D341Med (cell line): Measurements from ENCODE around the gene BMP7.
"Not testable (repeated sequence)": the region's sequence is repeated elsewhere in the genome, so short reads cannot be mapped to it uniquely, and the experiment has no call there.

Experiments used
- DNase-seq: peaks from one replicate; pipeline ENCODE4 v3.0.0; 2012; ENCODE audit warnings: low spot score

The BMP7 gene

DNA sequence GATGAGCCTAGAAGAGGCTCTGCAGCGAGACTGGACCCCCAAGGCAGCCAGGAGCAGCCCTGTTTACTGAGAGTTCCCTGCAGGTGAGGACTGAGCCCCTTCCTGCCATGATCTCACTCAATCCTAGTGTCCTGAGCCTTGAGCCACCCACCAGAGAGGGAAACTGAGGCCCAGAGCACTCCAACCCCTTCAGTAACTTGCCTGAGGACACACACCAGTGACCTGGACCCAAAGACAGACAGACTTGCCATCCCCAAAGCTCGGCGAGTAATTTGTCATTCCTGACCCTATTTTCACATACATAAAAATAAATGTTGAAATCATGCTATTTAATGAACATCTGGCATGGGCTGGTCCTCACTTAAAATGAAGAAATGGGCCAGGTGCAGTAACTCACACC is 16.7 kb downstream of the BMP7 start:
- no peak for DNase-seq

- no peak for DNase-seq
Measured at GRCh38 chr20:57249073-57249472, 17.4 kb downstream of the BMP7 start.

DNA sequence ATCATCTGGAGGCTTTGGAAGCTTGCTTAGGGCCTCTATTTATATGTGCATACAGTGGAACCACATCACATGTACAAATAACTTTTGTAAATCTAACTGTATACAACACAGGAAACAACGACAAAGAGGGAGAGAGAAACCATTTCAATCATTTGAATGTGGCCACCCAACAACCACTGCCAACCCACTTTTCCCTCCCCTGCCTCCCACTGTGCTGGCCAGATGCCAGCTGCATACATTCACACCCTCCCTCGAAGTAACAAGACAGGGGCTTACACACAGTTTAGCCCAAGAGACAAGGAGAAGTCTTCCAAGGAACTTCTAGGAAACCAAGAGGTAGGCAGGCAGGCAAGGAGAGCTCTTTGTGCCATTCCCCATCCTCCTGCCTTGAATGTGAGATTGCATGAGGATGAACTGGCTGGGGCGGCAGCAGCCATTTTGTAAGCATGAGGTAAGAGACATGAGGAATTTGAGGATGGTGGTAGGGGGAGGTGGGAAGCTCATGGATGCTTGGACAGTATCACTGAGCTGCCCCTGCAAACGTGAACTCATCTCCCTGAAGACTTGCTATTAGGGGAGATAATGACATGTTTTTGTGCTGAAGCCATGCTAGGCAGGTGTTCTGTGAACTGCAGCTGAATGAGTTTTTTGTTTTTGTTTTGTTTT is 18.2 kb downstream of the BMP7 start:
- DNase-seq: no peak

DNA sequence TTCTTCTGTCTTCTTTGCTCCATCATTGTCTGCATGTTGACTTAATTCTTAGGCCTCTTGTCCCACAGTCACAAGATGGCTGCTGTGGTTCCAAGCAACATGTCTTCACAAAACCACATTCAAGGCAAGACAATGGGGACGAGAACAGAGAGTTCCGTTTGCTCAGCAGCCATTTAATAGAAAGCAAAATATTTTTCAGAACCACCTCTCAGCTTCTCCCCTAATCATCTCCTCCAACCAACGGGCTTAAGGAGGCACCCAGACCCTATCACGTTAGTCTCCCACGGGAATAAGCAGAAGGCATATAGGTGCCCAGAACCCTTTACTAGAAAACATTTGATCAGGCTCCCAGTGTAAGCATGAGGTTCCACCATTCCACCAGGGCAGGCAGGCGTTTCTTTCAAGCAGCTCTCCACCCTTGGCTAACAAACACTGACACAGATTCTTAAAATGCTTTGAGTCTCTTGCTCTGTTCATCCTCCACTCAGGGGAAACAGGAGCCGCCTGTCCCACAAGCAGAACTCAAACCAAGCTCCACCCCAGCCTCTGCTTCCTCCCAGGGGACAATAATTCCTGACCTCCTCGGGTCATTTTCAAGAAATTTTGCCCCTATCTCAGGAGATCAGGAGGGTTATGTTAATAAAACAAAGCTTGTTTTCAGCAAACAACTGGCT is 19.0 kb downstream of the BMP7 start:
- no peak for DNase-seq

GRCh38 chr20:57245997-57246396 is 20.4 kb downstream of the BMP7 start:
- no peak for DNase-seq

DNA sequence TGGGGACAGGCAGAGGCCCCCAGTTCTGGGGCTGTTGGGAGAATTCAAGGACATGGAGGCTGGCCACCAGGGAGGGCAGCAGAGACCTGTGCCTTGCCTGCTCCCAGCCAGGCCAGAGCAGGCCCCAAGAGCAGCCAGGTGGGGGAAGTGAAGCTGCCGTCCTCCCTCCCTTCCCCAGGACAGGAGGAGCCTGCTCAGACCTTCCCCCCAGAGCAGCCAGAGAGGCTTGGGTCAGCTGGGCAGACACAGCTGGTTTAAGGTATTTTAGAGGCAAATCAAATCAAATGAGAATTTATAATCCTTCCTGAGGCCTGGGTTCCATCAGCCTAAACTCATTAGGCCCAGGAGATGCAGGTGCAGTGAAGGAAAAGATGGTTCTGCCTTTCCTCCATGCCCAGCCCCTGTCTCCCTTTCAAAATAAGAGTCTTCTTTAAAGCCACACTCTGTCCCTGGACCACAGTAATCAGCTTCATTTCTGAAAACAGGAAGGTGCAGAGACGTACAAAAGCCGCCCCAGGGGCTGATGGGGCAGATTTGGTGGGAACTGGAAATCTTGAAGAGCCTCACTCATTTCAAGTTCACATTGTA is 21.7 kb downstream of the BMP7 start:
- no peak for DNase-seq

DNA sequence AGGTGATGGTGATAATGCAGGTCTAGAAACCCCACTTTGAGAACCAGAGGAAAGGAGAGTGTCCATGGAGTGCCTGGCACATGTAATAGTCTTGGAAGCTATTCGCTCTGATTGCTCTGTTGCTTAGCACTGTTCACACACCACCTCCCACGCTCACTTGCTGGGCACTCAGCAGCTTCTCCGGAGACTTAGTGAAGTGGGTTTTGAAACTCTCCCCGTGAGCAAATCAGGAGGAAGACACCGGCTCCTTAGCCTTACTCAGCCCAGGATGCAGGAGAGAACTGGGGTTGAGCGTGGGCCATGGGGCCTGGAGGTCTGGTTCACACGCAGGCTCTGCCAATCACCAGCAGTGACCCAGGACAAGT is 22.2 kb downstream of the BMP7 start:
- DNase-seq: no peak

DNA sequence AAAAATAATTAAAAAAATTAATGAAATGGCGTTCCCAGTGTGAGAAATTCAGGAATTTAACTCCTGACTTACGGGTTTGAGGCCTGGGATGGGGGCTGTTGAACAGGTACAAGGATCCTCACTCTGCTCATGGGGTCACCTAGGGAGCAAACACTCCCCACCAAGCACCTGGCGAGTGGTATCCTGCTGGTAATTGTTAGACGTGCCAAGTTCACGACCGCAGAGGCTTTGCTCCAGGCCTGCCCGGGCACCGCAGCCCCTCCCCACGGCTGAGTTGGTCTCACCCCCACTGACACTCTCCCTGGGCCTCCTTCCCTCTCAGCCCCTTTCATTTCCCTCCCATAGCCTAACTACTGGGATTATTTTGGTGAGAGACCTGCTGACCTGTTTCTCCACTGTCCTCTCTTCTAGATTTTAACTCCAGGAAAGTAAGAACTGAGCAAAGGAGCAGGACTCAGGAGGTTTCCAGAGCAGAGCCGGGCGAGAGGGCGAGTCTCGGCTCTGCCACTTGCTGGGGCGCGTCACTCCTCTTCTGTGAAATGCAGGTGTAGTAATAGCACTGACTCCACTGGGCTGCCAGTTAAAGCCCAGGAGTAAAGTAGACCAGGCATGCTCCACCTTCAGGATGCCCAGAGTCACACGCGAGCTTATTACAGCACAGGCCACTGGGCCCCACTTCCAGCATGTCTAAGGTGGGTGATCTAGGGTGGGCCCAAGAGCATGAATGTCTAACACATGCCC is 22.8 kb downstream of the BMP7 start:
- no peak for DNase-seq

DNA sequence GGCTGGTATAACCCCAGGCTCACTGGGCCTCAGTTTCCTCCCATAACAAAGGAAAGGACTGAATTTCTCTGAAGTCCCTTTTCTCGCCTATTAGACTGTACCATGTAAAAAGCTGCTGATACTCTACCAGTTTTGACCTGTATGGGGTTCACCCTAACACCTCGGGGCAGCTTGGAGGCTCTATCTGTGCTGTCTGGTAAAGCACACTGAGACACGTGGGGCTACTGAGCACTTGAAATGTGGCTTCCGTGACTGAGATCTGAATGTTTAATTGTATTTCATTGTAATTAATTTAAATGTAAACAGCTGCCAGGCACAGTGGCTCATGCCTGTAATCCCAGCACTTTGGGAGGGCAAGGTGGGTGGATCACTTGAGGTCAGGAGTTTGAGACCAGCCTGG is 24.0 kb downstream of the BMP7 start:
- DNase-seq: no peak

GRCh38 chr20:57241363-57241991 is 25.0 kb downstream of the BMP7 start:
- DNase-seq: no peak

- no peak for DNase-seq
Measured at GRCh38 chr20:57240581-57241362, 25.7 kb downstream of the BMP7 start.

DNA sequence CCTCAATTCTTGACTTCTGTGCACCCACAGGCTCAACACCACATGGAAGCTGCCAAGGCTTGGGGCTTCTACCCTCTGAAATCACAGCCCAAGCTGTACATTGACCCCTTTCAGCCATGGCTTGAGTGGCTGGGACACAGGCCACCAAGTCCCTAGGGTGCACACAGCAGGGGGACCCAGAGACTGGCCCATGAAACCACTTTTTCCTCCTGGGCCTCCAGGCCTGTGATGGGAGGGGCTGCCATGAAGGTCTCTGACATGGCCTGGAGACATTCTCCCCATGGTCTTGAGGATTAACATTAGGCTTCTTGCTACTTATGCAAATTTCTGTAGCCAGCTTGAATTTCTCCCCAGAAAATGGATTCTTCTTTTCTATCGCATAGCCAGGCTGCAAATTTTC is 26.7 kb downstream of the BMP7 start:
- not testable (repeated sequence) for DNase-seq

GRCh38 chr20:57239324-57239723 is 27.1 kb downstream of the BMP7 start:
- DNase-seq: not testable (repeated sequence)

DNA sequence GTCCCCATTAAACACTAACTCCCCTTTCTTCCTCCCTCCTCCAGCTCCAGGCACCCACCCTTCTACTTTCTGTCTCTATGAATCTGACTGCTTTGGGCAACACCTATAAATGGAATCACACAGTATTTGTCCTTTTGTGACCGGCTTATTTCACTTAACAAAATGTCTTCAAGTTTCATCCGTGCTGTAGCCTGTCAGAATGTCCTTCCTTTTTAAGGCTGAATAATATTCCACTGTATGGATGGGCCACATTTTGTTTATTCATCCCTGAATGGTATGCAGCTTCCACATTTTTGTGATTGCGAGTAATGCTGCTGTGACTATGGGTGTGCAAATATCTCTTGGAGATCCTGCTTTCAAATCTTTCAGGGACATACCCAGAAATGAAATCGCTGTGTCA is 28.4 kb downstream of the BMP7 start:
- no peak for DNase-seq

- no peak for DNase-seq
Measured at GRCh38 chr20:57237585-57237953, 28.9 kb downstream of the BMP7 start.

GRCh38 chr20:57236813-57237584 is 29.4 kb downstream of the BMP7 start:
- no peak for DNase-seq

DNA sequence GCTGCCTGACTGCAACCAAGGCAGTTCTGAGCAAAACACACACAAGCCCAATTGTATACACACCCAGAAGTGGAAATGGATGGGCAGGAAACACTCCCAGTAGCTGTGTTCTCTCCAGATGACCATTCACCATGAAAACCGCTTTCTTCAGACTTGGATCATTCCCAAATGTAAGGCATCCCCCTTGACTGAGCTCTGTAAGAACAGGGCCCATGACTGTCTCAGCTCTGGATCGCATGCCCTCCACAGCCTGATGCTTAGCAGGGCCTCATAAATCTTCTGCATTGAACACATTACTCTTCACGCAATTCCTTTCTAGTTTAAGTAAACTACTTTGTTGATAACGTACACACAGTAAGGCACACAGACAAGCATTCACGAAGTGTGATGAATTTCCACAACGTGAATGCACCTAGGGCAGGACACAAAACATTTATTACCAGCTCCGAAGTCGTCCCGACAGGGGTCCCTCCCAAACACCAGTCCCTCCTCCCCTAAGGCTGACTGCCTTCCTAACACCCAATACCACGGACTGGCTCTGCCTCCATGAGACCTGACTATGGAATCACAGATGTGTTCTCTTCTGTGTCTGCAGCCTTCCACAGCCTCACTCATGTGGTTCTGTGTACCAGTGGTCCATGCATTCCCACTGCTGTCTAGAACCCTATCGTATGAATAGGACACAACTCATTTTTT is 31.7 kb downstream of the BMP7 start:
- DNase-seq: no peak

DNA sequence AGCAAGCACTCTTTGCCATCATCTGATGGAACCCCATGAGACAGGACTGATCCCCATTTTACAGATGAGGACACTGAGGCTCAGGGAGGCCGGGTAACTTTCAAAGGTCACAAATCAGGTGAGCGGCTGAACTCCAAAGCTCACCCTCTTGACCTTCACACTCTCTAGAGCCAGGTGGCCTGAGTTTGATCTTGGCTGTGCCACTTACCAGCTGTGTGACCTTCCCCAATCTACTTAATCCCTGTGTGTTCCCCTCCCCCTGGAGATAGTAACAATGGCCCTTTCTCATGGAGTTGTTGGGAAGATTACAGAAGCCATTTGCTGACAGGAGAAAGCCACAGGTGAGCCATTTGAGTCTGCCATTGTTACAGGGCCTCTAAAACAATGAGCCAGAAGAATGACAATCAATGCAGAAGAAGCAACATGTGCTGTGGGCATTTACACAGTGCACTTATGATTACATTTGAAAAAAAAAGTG is 34.5 kb downstream of the BMP7 start:
- no peak for DNase-seq

DNA sequence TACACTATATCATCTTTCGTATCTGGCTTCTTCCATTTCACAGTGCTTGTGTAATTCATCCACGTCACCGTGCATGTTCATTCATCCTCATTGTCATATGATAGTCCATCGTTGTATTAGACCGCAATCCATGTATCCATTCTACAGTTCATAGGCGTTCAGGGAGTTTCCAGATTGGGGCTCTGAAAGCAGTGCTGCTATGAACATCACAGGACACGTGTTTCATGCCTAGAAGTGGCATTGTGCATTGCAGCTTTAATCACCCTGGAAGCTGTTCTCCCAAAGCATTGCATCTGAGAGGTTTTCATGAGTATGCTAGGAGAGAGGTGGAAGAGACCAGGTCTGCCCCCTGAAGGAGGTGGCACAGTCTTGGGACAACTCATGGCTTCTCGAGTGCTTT is 35.3 kb downstream of the BMP7 start:
- no peak for DNase-seq

GRCh38 chr20:57230247-57230646 is 36.2 kb downstream of the BMP7 start:
- DNase-seq: no peak
